ENCODE results near the gene FRMD8. TPM values are rescaled to one million over a fixed set of nuclear protein-coding genes. Genes with fewer than 3 reads are reported as not detected.

The FRMD8 gene
- total and polyA plus RNA-seq, 2 of the 4 experiments (the other 2 are of a cell fraction) = 11.3 to 19.8 TPM

DNA sequence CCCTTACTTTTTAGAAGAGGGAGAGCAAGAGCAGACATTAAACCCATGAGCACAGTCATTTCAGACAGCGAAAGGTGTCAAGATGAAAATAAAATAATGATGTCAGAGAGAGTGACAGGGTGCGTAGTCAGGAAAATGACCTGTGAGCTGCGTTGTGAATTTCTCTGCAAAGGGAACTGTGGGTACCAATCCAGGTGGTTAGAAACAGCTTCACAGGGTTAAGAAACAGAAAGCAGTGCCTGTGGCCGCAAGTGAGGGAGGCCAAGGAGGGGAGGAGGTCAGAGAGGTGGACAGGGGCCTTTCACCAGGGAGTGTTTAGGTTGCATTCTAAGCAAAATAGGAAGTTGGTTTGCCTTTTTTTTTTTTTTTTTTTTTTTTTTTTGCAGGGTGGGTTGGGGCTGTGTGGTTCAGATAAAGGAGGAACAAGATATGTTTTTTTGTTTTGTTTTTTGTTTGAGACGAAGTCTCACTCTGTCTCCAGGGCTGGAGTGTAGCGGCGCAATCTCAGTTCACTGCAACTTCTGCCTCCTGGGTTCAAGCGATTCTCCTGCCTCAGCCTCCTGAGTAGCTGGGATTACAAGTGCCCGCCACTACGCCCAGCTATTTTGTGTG, 24.0 kb upstream of the FRMD8 start:
- Histone ChIP-seq H4K91ac (ENCODE audit: insufficient read depth, low read depth, low read length) (no peak overlapping the region), H2BK15ac (ENCODE audit: low read depth, low read length) (no peak overlapping the region), H4K20me1 (ENCODE audit: insufficient read depth, low read length) (no peaks in the 10 kb centered on the region), H4K8ac (ENCODE audit: low read depth in 2 of 2, low read length in 2 of 2) (no peak overlapping the region), H3K27me3 (ENCODE audit: control insufficient read depth, insufficient read depth, low read length) (peaks cover 6% of the 10 kb centered on the region), H2AFZ (replicated peaks; ENCODE audit: low read length, poor library complexity) (no peak overlapping the region), H3K79me1 (ENCODE audit: low read depth in 1 of 2, low read length in 2 of 2) (peaks cover 0 to 6% of the 10 kb centered on the region in 2 experiments; a peak in 1 of 4 replicates), H3K9me3 (ENCODE audit: control insufficient read depth, insufficient read depth, low read length) (no peaks in the 10 kb centered on the region), H3K4ac (ENCODE audit: low read depth, low read length) (no peak overlapping the region), H3K36me3 (ENCODE audit: control insufficient read depth, insufficient read depth, low read length) (no peaks in the 10 kb centered on the region), H2BK5ac (ENCODE audit: low read depth, low read length, poor library complexity, severe bottlenecking) (no peak overlapping the region), H3K9ac (ENCODE audit: low read depth, low read length) (no peak overlapping the region), H3K27ac (ENCODE audit: insufficient read depth, low read length) (no peak overlapping the region), H3K56ac (ENCODE audit: extremely low read depth, insufficient read depth, low read length) (no peak overlapping the region), H3K23ac (ENCODE audit: low read depth, low read length) (no peak overlapping the region), H3K4me3 (ENCODE audit: insufficient read depth, low read depth, low read length) (no peak overlapping the region), H3K18ac (ENCODE audit: low read depth, low read length) (no peak overlapping the region), H3K9me1 (ENCODE audit: insufficient read depth, low read length) (no peaks in the 10 kb centered on the region; the same call in 1 of the 2 replicates), H2AK9ac (replicated peaks; ENCODE audit: low read depth, low read length, poor library complexity) (no peak overlapping the region), H2AK5ac (ENCODE audit: low read depth, low read length) (no peak overlapping the region), H4K5ac (ENCODE audit: low read depth, low read length) (no peak overlapping the region), H2BK20ac (ENCODE audit: low read depth, low read length) (no peak overlapping the region), H3K4me2 (ENCODE audit: low read depth, low read length) (no peak overlapping the region), H3K4me1 (ENCODE audit: control insufficient read depth, insufficient read depth, low read length) (no peaks in the 10 kb centered on the region; the same call in 1 of the 2 replicates), H3K14ac (replicated peaks; ENCODE audit: low read depth, low read length) (no peak overlapping the region), H2BK120ac (ENCODE audit: low read depth, low read length) (no peak overlapping the region)
- TF ChIP-seq RCOR1 (IDR thresholded peaks at IDR 0.05; ENCODE audit: insufficient replicate concordance, low read length) (no peak), BHLHE40 (IDR thresholded peaks at IDR 0.05; ENCODE audit: low read depth, low read length) (no peak), RAD21 (IDR thresholded peaks at IDR 0.05; ENCODE audit: low read length) (no peak), CHD1 (IDR thresholded peaks at IDR 0.05; ENCODE audit: low read depth, low read length) (no peak), MXI1 (IDR thresholded peaks at IDR 0.05; ENCODE audit: borderline replicate concordance, low read depth, low read length) (no peak), CTCF (conservative IDR thresholded peaks at IDR 0.05; ENCODE audit: low read depth, low read length) (no peak), USF2 (IDR thresholded peaks at IDR 0.05; ENCODE audit: low read depth, low read length) (no peak), POLR2A (IDR thresholded peaks at IDR 0.05; ENCODE audit: low read depth, low read length) (no peak), ELK1 (IDR thresholded peaks at IDR 0.05; ENCODE audit: borderline replicate concordance, low read depth, low read length) (no peak), FOS (IDR thresholded peaks at IDR 0.05; ENCODE audit: low read depth, low read length) (no peak), MAFK (IDR thresholded peaks at IDR 0.05; ENCODE audit: low read depth, low read length) (no peak), NFE2L2 (IDR thresholded peaks at IDR 0.05; ENCODE audit: low read depth, low read length) (no peak), MAZ (IDR thresholded peaks at IDR 0.05; ENCODE audit: borderline replicate concordance, low read depth, low read length) (no peak), RFX5 (IDR thresholded peaks at IDR 0.05; ENCODE audit: low read depth, low read length) (no peak), CEBPB (IDR thresholded peaks at IDR 0.05; ENCODE audit: low read depth, low read length) (no peak), SMC3 (IDR thresholded peaks at IDR 0.05; ENCODE audit: low read depth, low read length) (no peak)
- intact Hi-C loops (cut with micrococcal nuclease) (no loop called here), in situ Hi-C loops (cut with MboI; ENCODE audit: low sequenced_read_pairs) (no loop called here), dilution Hi-C loops (cut with HindIII; ENCODE audit: low sequenced_read_pairs, unreplicated experiment) (no loop called here)
- WGBS, 2 experiments (ENCODE audit: extremely low coverage in 2 of 2, insufficient read length in 1 of 2) = 79% methylated on average over 6 of the region's 10 CpGs; no CpG with 5 or more reads in 1 of the 2 experiments
- CTCF ChIA-PET = no interaction called here
- no TSS peak for BruUV-seq (replicated peaks)
- ATAC-seq (ENCODE audit: low read depth) (no peak), DNase-seq (no peak)
- POLR2A ChIA-PET (ENCODE audit: unreplicated experiment) = no interaction called here

Data from IMR-90 (cell line).